ENCODE data around the gene MYO19. TPM values are rescaled to one million over a fixed set of nuclear protein-coding genes. Genes with fewer than 3 reads are reported as not detected.

The MYO19 gene
- total RNA-seq, 1 experiment from 2014 or later: 144 TPM

- Histone ChIP-seq H3T11ph (ENCODE audit: low read length) (no peak overlapping the region), H3K14ac (ENCODE audit: insufficient read depth, low read length) (no peak overlapping the region), H4K20me1 (ENCODE audit: control insufficient read depth, insufficient read depth, insufficient read length) (no peaks in the 10 kb centered on the region), H3K23me2 (ENCODE audit: insufficient read length, low read depth, low read length, poor library complexity, severe bottlenecking) (no peaks in the 10 kb centered on the region), H2BK15ac (ENCODE audit: low read depth, low read length) (no peak overlapping the region), H3K4ac (ENCODE audit: low read depth, low read length) (no peak overlapping the region), H4K5ac (ENCODE audit: insufficient read length, low read depth, low read length) (no peak overlapping the region), H3K79me1 (ENCODE audit: insufficient read depth, low read depth, low read length, poor library complexity, severe bottlenecking) (no peaks in the 10 kb centered on the region), H4K8ac (replicated peaks; ENCODE audit: insufficient read length, low read depth, low read length) (no peak overlapping the region), H4K91ac (ENCODE audit: insufficient read length, low read depth, low read length) (no peak overlapping the region), H2AK5ac (ENCODE audit: insufficient read length, low read length) (no peak overlapping the region), H2BK5ac (ENCODE audit: insufficient read length, low read length) (no peak overlapping the region), H3K27ac (ENCODE audit: insufficient read length, low read depth, low read length) (no peak overlapping the region), H3K23ac (ENCODE audit: insufficient read length, low read depth, low read length) (no peak overlapping the region), H2BK12ac (ENCODE audit: insufficient read length, low read depth, low read length) (no peak overlapping the region), H3K56ac (ENCODE audit: insufficient read length, low read depth, low read length) (no peak overlapping the region), H3K27me3 (ENCODE audit: insufficient read depth, low read length) (no peaks in the 10 kb centered on the region), H3K4me1 (ENCODE audit: insufficient read depth, low read length) (no peaks in the 10 kb centered on the region), H3K4me2 (ENCODE audit: insufficient read depth, insufficient read length, low read length) (no peak overlapping the region), H3K9me3 (ENCODE audit: control insufficient read depth, low read depth, low read length) (no peaks in the 10 kb centered on the region), H2BK20ac (ENCODE audit: low read depth, low read length, poor library complexity, severe bottlenecking) (no peak overlapping the region), H2AFZ (ENCODE audit: low read length) (no peak overlapping the region), H3K9ac (ENCODE audit: extremely low read depth, insufficient read length, low read length) (no peak overlapping the region), H3K79me2 (ENCODE audit: insufficient read depth, low read length) (no peaks in the 10 kb centered on the region), H3K18ac (ENCODE audit: insufficient read length, low read depth, low read length) (no peak overlapping the region), H2BK120ac (ENCODE audit: low read depth, low read length, poor library complexity, severe bottlenecking) (no peak overlapping the region)
- no peak for DNase-seq
- Mint-ChIP-seq H3K27me3 (ENCODE audit: low read depth) (no peaks in the 10 kb centered on the region), H3K4me1 (no peaks in the 10 kb centered on the region), H3K27ac (no peak overlapping the region), H3K36me3 (ENCODE audit: insufficient read depth in 1 of 3, low read depth in 3 of 3) (peaks cover 42 to 96% (median 91%) of the 10 kb centered on the region in 3 experiments), H3K9me3 (no peaks in the 10 kb centered on the region), H3K4me3 (no peak overlapping the region)
- no CpG with 5 or more reads among the region's 6 CpGs for WGBS (ENCODE audit: extremely low coverage, insufficient read length, low lambda C conversion rate)
- TF ChIP-seq, protein P1, sequence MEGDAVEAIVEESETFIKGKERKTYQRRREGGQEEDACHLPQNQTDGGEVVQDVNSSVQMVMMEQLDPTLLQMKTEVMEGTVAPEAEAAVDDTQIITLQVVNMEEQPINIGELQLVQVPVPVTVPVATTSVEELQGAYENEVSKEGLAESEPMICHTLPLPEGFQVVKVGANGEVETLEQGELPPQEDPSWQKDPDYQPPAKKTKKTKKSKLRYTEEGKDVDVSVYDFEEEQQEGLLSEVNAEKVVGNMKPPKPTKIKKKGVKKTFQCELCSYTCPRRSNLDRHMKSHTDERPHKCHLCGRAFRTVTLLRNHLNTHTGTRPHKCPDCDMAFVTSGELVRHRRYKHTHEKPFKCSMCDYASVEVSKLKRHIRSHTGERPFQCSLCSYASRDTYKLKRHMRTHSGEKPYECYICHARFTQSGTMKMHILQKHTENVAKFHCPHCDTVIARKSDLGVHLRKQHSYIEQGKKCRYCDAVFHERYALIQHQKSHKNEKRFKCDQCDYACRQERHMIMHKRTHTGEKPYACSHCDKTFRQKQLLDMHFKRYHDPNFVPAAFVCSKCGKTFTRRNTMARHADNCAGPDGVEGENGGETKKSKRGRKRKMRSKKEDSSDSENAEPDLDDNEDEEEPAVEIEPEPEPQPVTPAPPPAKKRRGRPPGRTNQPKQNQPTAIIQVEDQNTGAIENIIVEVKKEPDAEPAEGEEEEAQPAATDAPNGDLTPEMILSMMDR (conservative IDR thresholded peaks at IDR 0.05): no peak
Measured at GRCh38 chr17:36511216-36511615, 23.5 kb downstream of the MYO19 start.
